ENCODE results near the gene CARD9.

DNA sequence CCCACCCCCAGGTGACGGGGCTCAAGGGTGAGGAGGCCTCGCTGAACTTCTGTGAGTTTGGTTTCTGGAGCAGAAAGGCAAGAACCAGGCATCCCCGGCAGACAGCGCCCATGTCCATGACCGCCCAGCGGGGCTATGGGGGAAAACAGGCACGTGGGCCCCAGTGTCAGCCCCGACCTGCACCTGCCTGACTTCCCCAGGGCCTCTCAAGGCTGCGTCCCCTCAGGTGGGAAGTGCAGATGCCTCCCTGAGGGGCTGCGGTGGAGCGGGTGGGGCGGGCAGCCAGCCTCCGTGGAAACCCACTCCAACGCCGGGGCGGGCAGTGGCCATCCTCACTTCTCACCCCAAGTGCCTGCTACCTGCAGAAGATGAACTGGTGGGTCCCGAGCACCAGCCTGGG lies 6.9 kb upstream of the CARD9 start:
- TF ChIP-seq ZNF112 (tag by site-specific recombination; IDR thresholded peaks at IDR 0.05) (no peak), SP7 (tag by site-specific recombination; IDR thresholded peaks at IDR 0.05) (no peak), SETDB1 (IDR thresholded peaks at IDR 0.05; ENCODE audit: insufficient read length, low read length) (no peak), YY1 (tag by site-specific recombination; IDR thresholded peaks at IDR 0.05) (no peak), ZBTB11 (tag by site-specific recombination; conservative IDR thresholded peaks at IDR 0.05; ENCODE audit: low read depth) (no peak), ZFP69B (tag by site-specific recombination; IDR thresholded peaks at IDR 0.05) (no peak), ZFP41 (tag by site-specific recombination; IDR thresholded peaks at IDR 0.05; ENCODE audit: borderline replicate concordance) (no peak)
- TF ChIP-seq, protein P1, sequence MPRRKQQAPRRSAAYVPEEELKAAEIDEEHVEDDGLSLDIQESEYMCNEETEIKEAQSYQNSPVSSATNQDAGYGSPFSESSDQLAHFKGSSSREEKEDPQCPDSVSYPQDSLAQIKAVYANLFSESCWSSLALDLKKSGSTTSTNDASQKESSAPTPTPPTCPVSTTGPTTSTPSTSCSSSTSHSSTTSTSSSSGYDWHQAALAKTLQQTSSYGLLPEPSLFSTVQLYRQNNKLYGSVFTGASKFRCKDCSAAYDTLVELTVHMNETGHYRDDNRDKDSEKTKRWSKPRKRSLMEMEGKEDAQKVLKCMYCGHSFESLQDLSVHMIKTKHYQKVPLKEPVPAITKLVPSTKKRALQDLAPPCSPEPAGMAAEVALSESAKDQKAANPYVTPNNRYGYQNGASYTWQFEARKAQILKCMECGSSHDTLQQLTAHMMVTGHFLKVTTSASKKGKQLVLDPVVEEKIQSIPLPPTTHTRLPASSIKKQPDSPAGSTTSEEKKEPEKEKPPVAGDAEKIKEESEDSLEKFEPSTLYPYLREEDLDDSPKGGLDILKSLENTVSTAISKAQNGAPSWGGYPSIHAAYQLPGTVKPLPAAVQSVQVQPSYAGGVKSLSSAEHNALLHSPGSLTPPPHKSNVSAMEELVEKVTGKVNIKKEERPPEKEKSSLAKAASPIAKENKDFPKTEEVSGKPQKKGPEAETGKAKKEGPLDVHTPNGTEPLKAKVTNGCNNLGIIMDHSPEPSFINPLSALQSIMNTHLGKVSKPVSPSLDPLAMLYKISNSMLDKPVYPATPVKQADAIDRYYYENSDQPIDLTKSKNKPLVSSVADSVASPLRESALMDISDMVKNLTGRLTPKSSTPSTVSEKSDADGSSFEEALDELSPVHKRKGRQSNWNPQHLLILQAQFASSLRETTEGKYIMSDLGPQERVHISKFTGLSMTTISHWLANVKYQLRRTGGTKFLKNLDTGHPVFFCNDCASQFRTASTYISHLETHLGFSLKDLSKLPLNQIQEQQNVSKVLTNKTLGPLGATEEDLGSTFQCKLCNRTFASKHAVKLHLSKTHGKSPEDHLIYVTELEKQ (tag by site-specific recombination; IDR thresholded peaks at IDR 0.05; ENCODE audit: borderline replicate concordance): no peak
- TF ChIP-seq, protein P2, sequence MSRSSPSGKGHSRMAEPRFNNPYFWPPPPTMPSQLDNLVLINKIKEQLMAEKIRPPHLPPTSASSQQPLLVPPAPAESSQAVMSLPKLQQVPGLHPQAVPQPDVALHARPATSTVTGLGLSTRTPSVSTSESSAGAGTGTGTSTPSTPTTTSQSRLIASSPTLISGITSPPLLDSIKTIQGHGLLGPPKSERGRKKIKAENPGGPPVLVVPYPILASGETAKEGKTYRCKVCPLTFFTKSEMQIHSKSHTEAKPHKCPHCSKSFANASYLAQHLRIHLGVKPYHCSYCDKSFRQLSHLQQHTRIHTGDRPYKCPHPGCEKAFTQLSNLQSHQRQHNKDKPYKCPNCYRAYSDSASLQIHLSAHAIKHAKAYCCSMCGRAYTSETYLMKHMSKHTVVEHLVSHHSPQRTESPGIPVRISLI (tag by site-specific recombination; IDR thresholded peaks at IDR 0.05): no peak
- TF ChIP-seq, protein P3, sequence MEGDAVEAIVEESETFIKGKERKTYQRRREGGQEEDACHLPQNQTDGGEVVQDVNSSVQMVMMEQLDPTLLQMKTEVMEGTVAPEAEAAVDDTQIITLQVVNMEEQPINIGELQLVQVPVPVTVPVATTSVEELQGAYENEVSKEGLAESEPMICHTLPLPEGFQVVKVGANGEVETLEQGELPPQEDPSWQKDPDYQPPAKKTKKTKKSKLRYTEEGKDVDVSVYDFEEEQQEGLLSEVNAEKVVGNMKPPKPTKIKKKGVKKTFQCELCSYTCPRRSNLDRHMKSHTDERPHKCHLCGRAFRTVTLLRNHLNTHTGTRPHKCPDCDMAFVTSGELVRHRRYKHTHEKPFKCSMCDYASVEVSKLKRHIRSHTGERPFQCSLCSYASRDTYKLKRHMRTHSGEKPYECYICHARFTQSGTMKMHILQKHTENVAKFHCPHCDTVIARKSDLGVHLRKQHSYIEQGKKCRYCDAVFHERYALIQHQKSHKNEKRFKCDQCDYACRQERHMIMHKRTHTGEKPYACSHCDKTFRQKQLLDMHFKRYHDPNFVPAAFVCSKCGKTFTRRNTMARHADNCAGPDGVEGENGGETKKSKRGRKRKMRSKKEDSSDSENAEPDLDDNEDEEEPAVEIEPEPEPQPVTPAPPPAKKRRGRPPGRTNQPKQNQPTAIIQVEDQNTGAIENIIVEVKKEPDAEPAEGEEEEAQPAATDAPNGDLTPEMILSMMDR (tag by site-specific recombination; IDR thresholded peaks at IDR 0.05): no peak

Measured in HEK293 (cell line).